HG03060 (cell line): ENCODE measurements around the gene SH3RF3.
"Not testable (repeated sequence)": the region's sequence is repeated elsewhere in the genome, so short reads cannot be mapped to it uniquely, and the experiment has no call there.

Source experiments
- ATAC-seq: cut with Tn5 transposase; IDR thresholded peaks from one replicate; pipeline ENCODE4 v1.9.1; 2021; ENCODE audit warnings: low read depth, moderate number of reproducible peaks; ENCODE audit not compliant: unreplicated experiment

The SH3RF3 gene

GRCh38 chr2:109213646-109214433 lies 84.8 kb downstream of the SH3RF3 start:
- ATAC-seq: peak; percentile 61

- ATAC-seq: no peak
Measured at GRCh38 chr2:109214651-109215371, 85.8 kb downstream of the SH3RF3 start.

- ATAC-seq: no peak
Measured at GRCh38 chr2:109215866-109216265, 86.9 kb downstream of the SH3RF3 start.

GRCh38 chr2:109216332-109216731 lies 87.3 kb downstream of the SH3RF3 start:
- ATAC-seq: no peak

GRCh38 chr2:109217362-109218086 lies 88.5 kb downstream of the SH3RF3 start:
- no peak for ATAC-seq

- ATAC-seq: peak; percentile 37
Measured at GRCh38 chr2:109218087-109218791, 89.2 kb downstream of the SH3RF3 start.

- ATAC-seq: no peak
Measured at GRCh38 chr2:109218792-109219126, 89.8 kb downstream of the SH3RF3 start.

- ATAC-seq: no peak
Measured at GRCh38 chr2:109220860-109221259, 91.9 kb downstream of the SH3RF3 start.

GRCh38 chr2:109221316-109221715 lies 92.3 kb downstream of the SH3RF3 start:
- ATAC-seq: not testable (repeated sequence)

GRCh38 chr2:109222422-109222821 lies 93.4 kb downstream of the SH3RF3 start:
- ATAC-seq: no peak

GRCh38 chr2:109222825-109223471 lies 93.9 kb downstream of the SH3RF3 start:
- ATAC-seq: no peak

- no peak for ATAC-seq
Measured at GRCh38 chr2:109223490-109223889, 94.5 kb downstream of the SH3RF3 start.

GRCh38 chr2:109224341-109224740 lies 95.3 kb downstream of the SH3RF3 start:
- ATAC-seq: not testable (repeated sequence)

- no peak for ATAC-seq
Measured at GRCh38 chr2:109225170-109225782, 96.3 kb downstream of the SH3RF3 start.

GRCh38 chr2:109226128-109226527 lies 97.1 kb downstream of the SH3RF3 start:
- ATAC-seq: no peak

GRCh38 chr2:109226622-109227021 lies 97.6 kb downstream of the SH3RF3 start:
- no peak for ATAC-seq

GRCh38 chr2:109229094-109229675 lies 100.2 kb downstream of the SH3RF3 start:
- ATAC-seq: no peak

GRCh38 chr2:109230941-109231420 lies 102.0 kb downstream of the SH3RF3 start:
- ATAC-seq: no peak

GRCh38 chr2:109231428-109231827 lies 102.4 kb downstream of the SH3RF3 start:
- ATAC-seq: no peak
